GM21619 (cell line): Measurements from ENCODE around the gene RIN2.

ENCODE experiments used
- ATAC-seq: cut with Tn5 transposase; IDR thresholded peaks from one replicate; pipeline ENCODE4 v1.9.1; 2021; ENCODE audit not compliant: unreplicated experiment

RIN2 gene

GRCh38 chr20:19764207-19764606, 6.1 kb downstream of the RIN2 start:
- ATAC-seq, result no peak

GRCh38 chr20:19765266-19765665, 7.2 kb downstream of the RIN2 start:
- ATAC-seq, result no peak

- no peak for ATAC-seq
These were observed 7.9 kb downstream of the RIN2 start for GRCh38 chr20:19765913-19766312.

- no peak for ATAC-seq
These were observed 9.0 kb downstream of the RIN2 start for GRCh38 chr20:19767070-19767469.

- no peak for ATAC-seq
These were observed 10.3 kb downstream of the RIN2 start for GRCh38 chr20:19768325-19768842.

GRCh38 chr20:19769507-19769906, 11.4 kb downstream of the RIN2 start:
- ATAC-seq, result no peak

- no peak for ATAC-seq
These were observed 12.3 kb downstream of the RIN2 start for GRCh38 chr20:19770375-19770774.

- ATAC-seq, result no peak
These were observed 13.0 kb downstream of the RIN2 start for GRCh38 chr20:19771031-19771430.

GRCh38 chr20:19773471-19773870, 15.4 kb downstream of the RIN2 start:
- ATAC-seq, result no peak

DNA sequence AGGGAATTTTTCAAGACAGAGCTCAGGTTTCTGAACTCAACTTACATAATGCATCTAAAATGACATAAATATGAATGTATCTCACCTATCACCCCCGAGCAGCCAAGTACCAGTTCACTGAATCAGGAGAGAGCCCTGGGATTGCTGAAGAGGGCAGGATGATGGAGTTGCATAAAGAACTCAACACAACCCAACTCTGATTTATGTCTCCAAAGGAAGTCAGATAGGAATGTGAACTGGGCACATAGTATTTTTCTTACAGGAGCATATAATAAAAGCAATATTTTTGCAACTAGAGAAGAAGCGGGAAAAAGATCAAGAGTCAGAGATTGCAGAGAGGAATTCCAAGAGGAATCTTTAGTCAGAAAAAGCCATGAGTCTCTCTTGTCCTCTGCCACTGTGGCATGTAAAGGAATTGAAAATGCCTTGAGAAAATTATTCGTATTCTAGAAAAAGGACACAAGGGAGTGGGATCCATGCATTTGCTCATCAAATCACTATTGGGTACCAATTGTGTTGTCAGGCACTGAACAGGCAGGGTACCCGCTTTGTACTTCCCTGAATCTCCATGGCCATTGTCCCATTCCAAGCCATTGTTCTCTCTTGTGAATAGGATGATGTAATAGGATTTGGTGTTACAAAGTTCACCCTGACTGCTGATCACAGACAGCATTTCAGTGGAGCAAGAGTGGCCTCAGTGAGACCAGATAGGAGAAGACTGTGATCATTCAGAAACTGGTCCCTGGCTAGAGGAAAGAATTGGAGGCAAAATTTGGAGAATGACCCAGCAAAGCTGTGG, 16.3 kb downstream of the RIN2 start:
- ATAC-seq, result no peak

DNA sequence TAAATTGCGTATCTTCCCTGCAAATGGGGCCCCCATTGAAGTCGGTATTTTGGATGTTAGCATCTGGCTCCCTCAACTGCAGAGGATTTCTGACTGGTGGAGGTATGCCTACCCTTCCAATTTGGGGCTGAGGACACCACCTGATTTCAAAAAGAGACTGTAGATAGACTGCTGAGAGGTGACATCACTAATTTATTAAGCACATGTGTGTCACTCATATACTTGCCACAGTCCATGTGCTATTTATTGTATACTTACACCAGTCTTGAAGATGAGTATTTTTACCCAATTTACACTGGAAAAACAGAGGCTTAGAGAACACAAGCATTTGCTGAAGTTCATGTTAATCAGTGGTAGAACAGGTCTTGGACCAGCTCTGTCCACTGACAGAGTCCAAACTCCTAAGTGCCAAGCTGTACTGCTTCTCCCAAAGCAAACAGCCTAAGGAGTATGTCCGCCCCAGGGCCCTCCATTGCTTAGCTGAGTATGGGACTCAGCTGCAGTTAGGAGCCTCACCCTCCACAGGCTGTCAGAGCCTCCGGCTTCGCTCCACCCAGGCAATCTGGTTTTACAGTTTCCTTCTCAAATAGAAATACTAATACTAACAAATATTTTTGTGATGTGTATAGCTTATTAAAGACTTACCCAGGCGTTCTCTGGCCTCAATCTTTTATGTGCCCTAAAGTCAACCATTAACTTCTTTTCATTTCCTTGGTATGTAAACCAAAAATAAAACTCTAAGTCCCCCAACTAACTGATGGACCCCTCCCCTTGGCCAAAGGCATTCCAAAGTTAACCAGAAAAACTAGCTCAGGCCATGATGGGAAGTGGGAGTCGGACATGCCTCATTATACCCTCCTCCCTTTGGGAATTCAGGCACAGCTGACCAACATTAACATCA, 17.5 kb downstream of the RIN2 start:
- no peak for ATAC-seq

DNA sequence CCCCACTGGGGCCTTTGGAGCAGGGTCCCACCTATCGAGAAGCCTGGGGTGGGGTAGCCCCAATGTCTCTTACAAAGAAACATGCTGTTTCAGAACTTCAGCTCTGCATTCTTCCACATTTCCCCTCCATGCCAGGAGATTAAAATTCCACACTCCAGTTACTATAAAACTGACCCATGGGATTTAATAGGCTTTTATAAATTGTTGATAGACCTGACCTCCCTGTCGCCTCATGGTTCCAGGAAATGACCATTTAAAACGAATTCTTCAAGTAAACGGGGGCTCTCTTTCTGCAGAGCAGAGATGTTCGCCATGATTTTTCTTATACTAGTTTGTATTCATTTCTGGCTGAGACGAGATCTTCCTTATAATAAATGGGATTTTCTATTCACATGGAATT, 19.3 kb downstream of the RIN2 start:
- ATAC-seq, result no peak

DNA sequence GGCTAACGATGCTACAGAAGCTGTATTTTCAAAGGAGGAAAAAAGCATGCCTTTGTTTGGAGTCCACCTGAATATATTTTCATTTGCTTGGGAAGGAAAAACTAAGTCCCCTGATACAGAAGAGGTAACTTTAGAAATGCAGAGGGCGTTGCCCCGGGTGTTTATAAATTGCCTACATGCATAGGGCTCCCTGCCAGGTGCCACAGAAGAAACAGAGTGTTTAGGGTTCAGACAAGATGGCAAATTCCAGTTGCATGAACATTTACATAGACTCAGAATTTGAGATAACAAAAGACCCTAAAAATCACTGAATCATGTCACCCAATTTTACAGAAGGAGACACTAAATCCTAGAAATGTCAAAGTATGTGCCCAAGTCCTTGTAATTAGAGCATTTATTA, 19.9 kb downstream of the RIN2 start:
- no peak for ATAC-seq

- ATAC-seq, result no peak
These were observed 20.3 kb downstream of the RIN2 start for GRCh38 chr20:19778404-19778803.

GRCh38 chr20:19779634-19780033, 21.6 kb downstream of the RIN2 start:
- peak; percentile 64 for ATAC-seq

DNA sequence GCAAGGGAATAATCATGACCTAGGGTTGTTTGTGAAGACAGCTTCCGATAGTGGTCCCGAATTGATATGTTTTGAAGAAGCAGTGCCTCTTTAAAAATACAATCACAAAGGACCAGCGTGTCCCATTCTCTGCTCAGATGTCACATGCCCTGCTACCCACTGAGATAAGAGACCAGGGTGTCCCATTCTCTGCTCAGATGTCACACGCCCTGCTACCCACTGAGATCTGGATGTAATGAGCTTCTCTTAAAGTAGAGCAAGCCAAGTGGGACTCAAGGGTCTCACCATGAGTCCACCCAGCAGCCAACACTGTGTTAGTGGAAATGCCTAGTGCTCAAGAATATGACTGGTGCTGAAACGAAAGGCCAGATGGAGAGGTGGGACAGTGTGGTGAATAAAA, 22.2 kb downstream of the RIN2 start:
- no peak for ATAC-seq

GRCh38 chr20:19781235-19781634, 23.2 kb downstream of the RIN2 start:
- no peak for ATAC-seq

DNA sequence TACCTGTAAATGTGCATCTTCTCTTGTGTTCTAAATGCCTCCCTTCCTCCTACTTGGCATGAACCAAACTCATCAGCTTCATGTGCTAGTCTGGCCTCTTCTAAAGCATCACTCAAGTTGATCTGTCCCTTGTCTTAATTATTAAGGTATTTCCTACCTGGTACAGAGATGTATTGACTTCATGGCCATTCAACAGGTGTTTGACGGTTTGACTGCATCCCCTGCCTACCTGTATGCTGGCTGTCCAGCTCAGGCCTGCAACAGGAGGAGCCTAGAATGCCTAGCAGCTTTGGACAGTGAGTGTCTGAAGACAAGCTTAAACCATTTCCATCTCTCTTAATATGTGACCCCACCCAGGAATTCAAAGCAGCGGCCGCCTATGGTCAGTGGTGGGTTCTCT, 24.6 kb downstream of the RIN2 start:
- no peak for ATAC-seq

GRCh38 chr20:19783966-19784401, 25.9 kb downstream of the RIN2 start:
- no peak for ATAC-seq

GRCh38 chr20:19784511-19785172, 26.6 kb downstream of the RIN2 start:
- no peak for ATAC-seq
